CD4-positive, alpha-beta memory T cell (primary cell): Measurements from ENCODE around the gene OR5W2. TPM values are rescaled to one million over a fixed set of nuclear protein-coding genes. Genes with fewer than 3 reads are reported as not detected.
"Not testable (repeated sequence)": the region's sequence is repeated elsewhere in the genome, so short reads cannot be mapped to it uniquely, and the experiment has no call there.

Experiments
- CTCF ChIA-PET: fragments of 350-600 bp; sonication (Branson Sonifier 250); formaldehyde crosslinking; loops from one replicate; lab custom pipeline; 2021; ENCODE audit warnings: inconsistent platforms; ENCODE audit not compliant: partially characterized antibody; lab: Charles Lee
- POLR2A ChIA-PET: fragments of 350-600 bp; sonication (Branson Sonifier 250); formaldehyde crosslinking; loops from one replicate; lab custom pipeline; 2021; ENCODE audit not compliant: partially characterized antibody; lab: Charles Lee
- DNase-seq, 5 donors: peaks; one replicate each; pipeline versions ENCODE4 v3.0.0 to v3.0.0-alpha.2; 2020 to 2022; ENCODE audit warnings: mixed read lengths in 1 of 5
- H3K27ac ChIP-seq: one replicate; pipeline ENCODE4 v1.7.0; 2013; ENCODE audit warnings: low read depth, low read length
- H3K27me3 ChIP-seq: 2 replicates; pipeline ENCODE4 v1.7.0; 2013; ENCODE audit warnings: mild to moderate bottlenecking, low read length, moderate library complexity; ENCODE audit not compliant: insufficient read depth
- H3K36me3 ChIP-seq: 2 replicates; pipeline ENCODE4 v1.7.0; 2013; ENCODE audit warnings: mild to moderate bottlenecking, low read length, moderate library complexity; ENCODE audit not compliant: insufficient read depth
- H3K4me1 ChIP-seq: 2 replicates; pipeline ENCODE4 v1.7.0; 2013; ENCODE audit warnings: mild to moderate bottlenecking, low read length, moderate library complexity; ENCODE audit not compliant: insufficient read depth
- H3K4me3 ChIP-seq, 2 donors: one replicate each; pipeline ENCODE4 v1.7.0; 2013; ENCODE audit warnings: low read length in 2 of 2, mild to moderate bottlenecking in 1 of 2
- H3K9me3 ChIP-seq, 2 donors: one replicate each; pipeline ENCODE4 v1.7.0; 2013; ENCODE audit warnings: low read length in 2 of 2, control low read depth in 1 of 2; ENCODE audit not compliant: control insufficient read depth in 1 of 2
- H3K27ac Mint-ChIP-seq, 7 donors: one replicate each; pipeline ENCODE4 v1.8.0; 2020 to 2021; ENCODE audit warnings: mixed read lengths in 7 of 7, mild to moderate bottlenecking in 6 of 7, inconsistent platforms in 3 of 7, moderate library complexity in 3 of 7
- H3K27me3 Mint-ChIP-seq, 2 donors: one replicate each; pipeline ENCODE4 v1.8.0; 2020 to 2021; ENCODE audit warnings: mixed read lengths in 2 of 2
- H3K36me3 Mint-ChIP-seq, 2 donors: one replicate each; pipeline ENCODE4 v1.8.0; 2020 to 2021; ENCODE audit warnings: mixed read lengths in 2 of 2, inconsistent platforms in 1 of 2, mild to moderate bottlenecking in 1 of 2
- H3K4me1 Mint-ChIP-seq, 4 donors: one replicate each; pipeline ENCODE4 v1.8.0; 2020 to 2021; ENCODE audit warnings: mixed read lengths in 4 of 4, mild to moderate bottlenecking in 1 of 4
- H3K4me3 Mint-ChIP-seq, 8 donors: one replicate each; pipeline ENCODE4 v1.8.0; 2020 to 2021; ENCODE audit warnings: mixed read lengths in 8 of 8, mild to moderate bottlenecking in 7 of 8, moderate library complexity in 6 of 8, inconsistent platforms in 3 of 8
- H3K9me3 Mint-ChIP-seq, 8 donors: one replicate each; pipeline ENCODE4 v1.8.0; 2020 to 2021; ENCODE audit warnings: mixed read lengths in 8 of 8, mild to moderate bottlenecking in 5 of 8, inconsistent platforms in 3 of 8, moderate library complexity in 1 of 8
- intact Hi-C: fragments of 100-400 bp; cut with micrococcal nuclease; formaldehyde crosslinking; loops from one replicate; pipeline ENCODE4 v1.15.1; 2023
- polyA plus RNA-seq, 2 donors: library from polyadenylated mRNA; unstranded; fragments of 300-500 nt; fragmentation: Illumina TruSeq; gene quantifications; one replicate each; pipeline ENCODE4 v1.2.3, GENCODE V29; 2021
- total RNA-seq, 2 experiments: library from RNA; stranded (reverse); gene quantifications; one replicate each; pipeline ENCODE4 v1.2.3, GENCODE V29; 2021

The OR5W2 gene
- total and polyA plus RNA-seq, 4 experiments from 2014 or later = not detected

DNA sequence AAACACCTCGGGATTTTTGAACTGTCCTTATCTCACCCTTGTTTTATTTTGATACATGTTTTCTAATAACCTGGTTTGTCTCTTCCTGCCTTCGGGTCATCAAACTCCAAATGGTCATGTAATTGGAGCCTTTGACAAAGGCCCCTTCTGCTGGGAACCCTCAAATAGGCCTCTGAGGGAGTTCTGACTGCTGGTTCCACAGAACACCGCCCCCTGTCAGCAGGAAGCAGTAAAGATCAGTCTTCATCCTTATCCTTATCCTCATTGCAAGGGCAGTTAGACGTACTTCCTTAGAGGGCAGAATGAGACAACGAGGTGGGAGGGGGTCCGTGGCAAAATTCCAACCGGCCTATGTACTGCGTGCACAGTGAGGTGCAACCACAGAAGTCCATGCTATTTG is 19.2 kb downstream of the OR5W2 start:
- H3K27me3 ChIP-seq = no peaks in the 10 kb centered on the region
- ChIA-PET CTCF (no interaction called here), POLR2A (no interaction called here)
- H3K36me3 ChIP-seq = no peaks in the 10 kb centered on the region
- no peaks in the 10 kb centered on the region for H3K4me1 ChIP-seq
- intact Hi-C loops = no loop called here
- no peaks in the 10 kb centered on the region for H3K9me3 ChIP-seq
- peaks cover 0 to 29% (median 15%) of the 10 kb centered on the region in 8 donors for H3K9me3 Mint-ChIP-seq
- no peak overlapping the region for H3K4me3 Mint-ChIP-seq
- no peak overlapping the region for H3K27ac Mint-ChIP-seq
- H3K4me3 ChIP-seq = no peak overlapping the region
- no peak overlapping the region for H3K27ac ChIP-seq
- DNase-seq = no peak
- H3K4me1 Mint-ChIP-seq = no peaks in the 10 kb centered on the region
- H3K27me3 Mint-ChIP-seq = no peaks in the 10 kb centered on the region
- H3K36me3 Mint-ChIP-seq = no peaks in the 10 kb centered on the region

DNA sequence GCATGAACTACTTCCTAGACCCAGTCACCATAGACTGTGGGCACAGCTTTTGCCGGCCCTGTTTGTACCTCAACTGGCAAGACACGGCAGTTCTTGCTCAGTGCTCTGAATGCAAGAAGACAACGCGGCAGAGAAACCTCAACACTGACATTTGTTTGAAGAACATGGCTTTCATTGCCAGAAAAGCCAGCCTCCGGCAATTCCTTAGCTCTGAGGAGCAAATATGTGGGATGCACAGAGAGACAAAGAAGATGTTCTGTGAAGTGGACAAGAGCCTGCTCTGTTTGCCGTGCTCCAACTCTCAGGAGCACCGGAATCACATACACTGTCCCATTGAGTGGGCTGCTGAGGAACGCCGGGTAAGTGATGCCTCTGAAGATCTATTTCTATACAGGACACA is 28.9 kb downstream of the OR5W2 start:
- H3K4me3 Mint-ChIP-seq, H3K27me3 Mint-ChIP-seq, H3K4me1 Mint-ChIP-seq, H3K4me1 ChIP-seq, H3K4me3 ChIP-seq, H3K27ac ChIP-seq, intact Hi-C loops, H3K36me3 ChIP-seq, H3K27me3 ChIP-seq, H3K36me3 Mint-ChIP-seq, CTCF ChIA-PET, H3K9me3 ChIP-seq, POLR2A ChIA-PET, H3K27ac Mint-ChIP-seq, DNase-seq: not testable (repeated sequence)
- peaks cover 0 to 15% (median 5%) of the 10 kb centered on the region in 8 donors for H3K9me3 Mint-ChIP-seq

- H3K9me3 ChIP-seq, intact Hi-C loops, H3K36me3 ChIP-seq, H3K4me3 Mint-ChIP-seq, H3K27ac Mint-ChIP-seq, H3K4me1 Mint-ChIP-seq, DNase-seq, H3K27me3 ChIP-seq, H3K27ac ChIP-seq, POLR2A ChIA-PET, H3K4me1 ChIP-seq, H3K4me3 ChIP-seq, H3K27me3 Mint-ChIP-seq, CTCF ChIA-PET, H3K36me3 Mint-ChIP-seq: not testable (repeated sequence)
- H3K9me3 Mint-ChIP-seq = peaks cover 0 to 15% (median 5%) of the 10 kb centered on the region in 8 donors
These were observed 29.4 kb downstream of the OR5W2 start for GRCh38 chr11:55884995-55885394.

DNA sequence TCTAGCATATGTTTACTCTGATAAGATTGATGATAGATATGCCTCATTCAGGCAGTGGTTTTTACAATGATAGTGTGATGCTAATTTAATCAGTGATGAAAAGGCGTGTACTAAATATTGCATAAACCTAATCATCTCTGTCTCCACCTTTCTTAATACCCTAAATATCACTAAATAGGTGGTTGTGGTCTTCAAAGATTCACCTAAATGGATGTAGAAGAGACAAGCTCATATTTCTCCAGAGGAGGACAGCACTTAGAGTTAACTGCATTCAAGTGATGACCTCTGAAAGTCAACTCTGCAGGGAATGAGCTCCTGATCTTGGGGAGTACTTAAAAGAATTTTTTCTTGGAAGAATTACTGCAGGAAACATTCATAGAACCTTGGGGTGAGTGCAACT is 31.4 kb downstream of the OR5W2 start, which contains the start of gene TRIM51:
TRIM51 (plus strand) TSS at position 301 of the 400 bp plus-strand sequence. CDS start 2,132 bp downstream, outside the sequence.
- H3K36me3 Mint-ChIP-seq, H3K27ac Mint-ChIP-seq, H3K4me3 ChIP-seq, intact Hi-C loops, H3K4me1 ChIP-seq, H3K9me3 ChIP-seq, H3K4me3 Mint-ChIP-seq, H3K36me3 ChIP-seq, CTCF ChIA-PET, POLR2A ChIA-PET, H3K4me1 Mint-ChIP-seq, H3K27me3 ChIP-seq, DNase-seq, H3K27ac ChIP-seq, H3K27me3 Mint-ChIP-seq: not testable (repeated sequence)
- H3K9me3 Mint-ChIP-seq = peaks cover 0 to 17% (median 5%) of the 10 kb centered on the region in 8 donors

DNA sequence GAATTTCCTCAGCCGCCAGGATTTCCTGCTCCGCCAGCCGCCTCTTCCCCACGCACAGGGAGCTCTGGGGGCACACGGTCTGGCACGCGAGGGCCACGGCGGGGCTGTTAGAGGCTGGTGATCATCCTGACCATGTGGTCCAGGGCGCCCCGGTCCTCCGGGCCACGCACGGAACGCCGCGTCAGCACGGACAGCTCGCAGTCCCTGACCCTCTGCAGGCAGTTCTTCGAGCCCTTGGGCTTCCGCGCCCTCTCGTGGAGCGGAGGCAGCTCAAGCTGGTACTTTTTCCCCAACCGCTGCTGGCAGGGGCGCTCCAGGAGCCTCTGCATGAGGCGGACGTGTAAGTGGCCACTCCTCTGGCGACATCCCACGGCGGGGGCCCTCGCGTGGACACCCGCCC is 41.2 kb downstream of the OR5W2 start:
- H3K4me1 ChIP-seq, POLR2A ChIA-PET, H3K36me3 Mint-ChIP-seq, intact Hi-C loops, H3K9me3 ChIP-seq, H3K27me3 ChIP-seq, CTCF ChIA-PET, H3K27ac Mint-ChIP-seq, H3K27me3 Mint-ChIP-seq, H3K27ac ChIP-seq, H3K4me1 Mint-ChIP-seq, H3K36me3 ChIP-seq, DNase-seq, H3K4me3 ChIP-seq, H3K4me3 Mint-ChIP-seq: not testable (repeated sequence)
- peaks cover 0 to 20% (median 11%) of the 10 kb centered on the region in 8 donors for H3K9me3 Mint-ChIP-seq

DNA sequence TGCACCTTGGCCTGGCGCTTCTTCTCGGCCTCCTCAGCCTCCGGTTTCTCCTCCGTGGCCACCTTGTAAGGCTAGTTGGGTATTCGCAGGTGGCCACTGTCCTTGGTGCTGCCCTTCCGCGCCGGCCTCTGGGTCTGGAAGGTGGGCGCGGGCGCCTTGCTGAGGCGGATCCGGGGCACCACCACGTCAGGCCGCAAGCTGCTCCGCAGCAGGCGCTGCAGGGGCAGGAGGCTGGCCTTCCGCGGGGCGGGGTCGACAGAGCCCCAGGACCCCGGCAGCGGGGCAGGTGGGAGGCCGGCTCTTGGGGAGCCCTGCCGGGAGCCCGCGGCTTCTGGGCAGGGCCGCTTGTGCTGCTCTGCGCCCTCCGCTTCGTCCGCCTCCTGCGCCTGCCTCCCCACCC is 41.7 kb downstream of the OR5W2 start:
- H3K36me3 Mint-ChIP-seq, DNase-seq, H3K9me3 ChIP-seq, H3K4me1 Mint-ChIP-seq, POLR2A ChIA-PET, H3K4me3 ChIP-seq, H3K36me3 ChIP-seq, H3K27ac ChIP-seq, intact Hi-C loops, H3K27me3 ChIP-seq, H3K27ac Mint-ChIP-seq, H3K4me3 Mint-ChIP-seq, H3K27me3 Mint-ChIP-seq, CTCF ChIA-PET, H3K4me1 ChIP-seq: not testable (repeated sequence)
- peaks cover 0 to 21% (median 14%) of the 10 kb centered on the region in 8 donors for H3K9me3 Mint-ChIP-seq

DNA sequence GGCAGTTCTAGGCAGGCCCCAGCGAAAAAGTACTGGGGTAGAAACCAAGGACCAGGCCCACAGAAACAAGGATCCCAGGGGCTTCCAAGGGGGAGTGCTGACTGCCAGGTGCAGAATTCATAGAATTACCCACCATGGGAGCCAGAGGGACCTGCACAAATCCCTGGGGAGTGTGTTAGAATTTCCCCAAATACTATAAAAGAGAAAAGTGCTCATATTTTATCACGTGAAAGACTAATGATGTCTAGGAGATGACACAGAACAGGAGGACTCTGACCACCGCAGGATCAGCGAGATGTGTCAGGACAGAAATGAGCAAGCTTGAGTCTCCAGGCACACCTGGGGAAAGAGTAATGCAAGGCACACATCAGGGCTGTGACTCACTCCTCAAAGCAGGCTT is 47.0 kb downstream of the OR5W2 start:
- H3K9me3 Mint-ChIP-seq = peaks cover 0 to 46% (median 14%) of the 10 kb centered on the region in 8 donors
- H3K4me1 ChIP-seq, CTCF ChIA-PET, H3K36me3 ChIP-seq, H3K36me3 Mint-ChIP-seq, POLR2A ChIA-PET, H3K4me1 Mint-ChIP-seq, H3K27ac ChIP-seq, H3K9me3 ChIP-seq, H3K4me3 Mint-ChIP-seq, H3K4me3 ChIP-seq, intact Hi-C loops, H3K27me3 ChIP-seq, H3K27ac Mint-ChIP-seq, H3K27me3 Mint-ChIP-seq, DNase-seq: not testable (repeated sequence)
